EH (cell line): ENCODE data around the gene ANTXR1.

ENCODE experiments used
- DNase-seq: peaks from one replicate; pipeline ENCODE4 v3.0.0-alpha.2; 2015; ENCODE audit warnings: low read depth

ANTXR1 gene

DNA sequence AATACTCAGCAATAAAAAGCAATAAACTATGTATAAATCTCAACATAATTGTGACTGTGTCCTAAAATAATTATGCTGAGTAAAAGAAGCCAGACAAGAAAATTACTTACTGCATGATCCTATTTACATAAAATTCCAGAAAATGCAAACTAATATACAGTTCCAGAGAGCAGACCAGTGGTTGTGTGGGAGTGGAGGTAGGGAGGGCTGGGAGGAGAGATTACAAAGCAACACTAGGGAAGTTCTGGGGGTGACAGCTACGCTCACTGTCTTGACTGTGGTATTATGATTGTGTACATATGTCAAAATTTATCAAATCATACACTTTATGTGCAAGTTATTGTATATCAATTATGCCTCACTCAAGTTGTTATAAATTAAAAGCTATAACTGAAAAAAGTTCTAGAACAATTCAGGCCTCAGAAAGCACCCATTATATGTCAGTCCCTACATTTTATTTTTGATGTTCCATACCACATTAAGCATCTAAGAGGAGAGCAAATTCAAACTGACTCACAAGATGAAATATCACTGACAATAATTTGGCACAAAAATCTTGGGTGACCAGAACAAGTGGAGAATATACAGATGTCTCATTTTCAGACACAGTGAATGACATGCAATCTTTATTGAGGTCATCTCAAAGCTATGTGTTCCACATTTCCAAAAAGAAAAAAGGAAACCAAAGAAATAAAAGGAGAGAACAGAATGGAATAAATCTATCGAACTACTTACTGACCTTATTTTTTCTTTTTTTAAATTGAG is 85.1 kb downstream of the ANTXR1 start:
- DNase-seq: peak; percentile 30

DNA sequence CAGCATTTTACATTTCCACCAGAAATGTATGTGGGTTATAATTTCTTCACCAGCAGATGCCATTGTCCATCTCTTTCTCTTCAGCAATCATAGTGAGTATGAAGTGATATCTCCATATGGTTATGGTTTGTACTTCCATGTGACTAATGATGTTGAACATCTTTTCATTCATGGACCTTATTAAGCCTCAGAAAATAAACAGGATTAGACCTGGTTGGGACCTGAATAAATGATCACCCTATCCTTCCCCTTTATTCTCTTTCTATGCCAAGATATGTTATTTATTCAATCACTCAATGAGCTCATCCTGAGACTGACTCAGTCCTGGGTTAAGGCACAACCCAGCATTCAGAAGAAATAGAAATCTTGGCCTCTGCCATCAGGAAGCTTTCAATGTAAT is 86.6 kb downstream of the ANTXR1 start:
- DNase-seq: peak; percentile 50

DNA sequence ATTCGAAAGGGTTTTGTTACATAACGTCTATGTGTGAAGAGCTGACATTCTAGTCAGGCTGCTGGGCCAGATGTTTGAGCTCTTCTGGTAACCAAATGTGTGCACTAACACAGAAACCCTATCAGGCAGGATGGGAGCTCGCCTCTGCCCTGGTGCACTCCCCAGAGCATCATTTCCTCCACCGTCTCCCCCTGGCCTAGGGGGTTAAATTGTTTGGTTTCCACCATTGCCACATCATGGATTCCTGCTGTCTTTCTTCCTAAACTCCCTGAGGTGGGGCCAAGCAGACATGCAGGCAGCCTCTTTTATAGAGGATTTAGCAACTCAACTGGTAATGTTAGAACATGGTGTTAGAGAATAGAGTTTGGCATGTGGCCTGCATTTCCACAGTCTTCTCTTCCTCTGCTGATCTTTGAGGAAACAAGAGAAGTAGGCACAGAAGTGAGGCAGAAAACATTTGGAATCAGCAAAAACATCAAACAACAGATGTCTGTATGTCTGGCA is 87.3 kb downstream of the ANTXR1 start:
- peak; percentile 56 for DNase-seq

DNA sequence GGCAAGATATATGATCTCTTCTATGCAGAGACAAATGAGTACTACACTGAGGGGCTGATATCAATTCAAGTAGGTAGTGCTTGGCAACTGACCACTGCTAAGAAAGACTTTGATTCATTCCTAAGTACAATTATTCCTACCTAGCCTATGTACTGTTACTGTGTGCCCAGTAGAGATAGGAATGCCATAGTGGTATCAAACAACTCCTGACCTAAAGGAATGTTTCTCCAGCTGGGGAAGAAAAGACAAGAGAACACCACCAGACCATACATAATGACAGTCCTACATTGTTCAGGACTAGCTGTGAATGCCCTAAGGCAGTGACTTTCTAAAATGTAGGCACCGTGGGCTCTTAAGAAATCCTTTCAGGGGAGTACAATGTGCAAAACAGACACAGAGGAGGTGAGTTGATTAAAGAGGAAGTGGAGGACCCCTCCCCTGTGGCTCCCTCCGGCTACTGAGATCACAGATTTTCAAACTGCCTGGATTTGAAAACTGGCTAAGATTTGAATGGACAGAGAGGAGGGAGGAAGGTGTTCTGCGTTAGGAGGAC is 89.1 kb downstream of the ANTXR1 start:
- DNase-seq: no peak

DNA sequence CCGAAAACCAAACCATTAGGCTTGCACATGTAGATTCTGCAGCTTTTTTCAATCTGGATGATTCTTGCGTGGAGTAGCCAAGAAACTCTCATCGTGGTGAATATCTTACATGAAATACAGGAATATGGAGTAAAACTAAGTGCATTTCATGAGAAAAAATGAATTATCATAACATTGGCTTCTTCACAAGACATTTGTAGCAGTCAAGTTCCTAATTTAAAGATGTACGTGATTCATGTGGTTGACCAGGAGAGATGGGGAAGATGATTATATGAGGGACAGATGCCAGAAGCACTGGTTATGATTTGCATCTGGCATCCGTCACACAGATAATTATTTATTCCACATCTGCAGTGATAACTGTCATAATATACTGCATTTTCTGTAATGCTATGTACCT is 90.4 kb downstream of the ANTXR1 start:
- no peak for DNase-seq

DNA sequence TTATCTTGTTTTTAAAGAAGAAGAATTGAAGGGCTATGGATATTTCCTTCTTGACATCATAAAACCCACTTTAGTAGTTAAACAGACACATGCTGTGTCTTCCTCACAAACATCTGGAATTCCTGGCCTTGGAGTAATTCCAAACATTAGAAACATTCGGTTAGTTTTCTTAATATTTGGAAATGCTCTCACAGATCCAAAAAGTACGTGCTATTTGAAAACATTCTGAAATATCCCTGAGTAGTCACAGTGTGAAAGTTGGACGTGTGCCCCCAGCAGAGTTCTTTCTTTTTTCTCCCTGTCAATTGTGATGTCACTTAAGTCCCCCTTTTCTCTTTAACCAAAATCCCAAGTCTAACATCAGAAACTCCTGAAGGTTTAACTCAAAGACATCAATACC is 91.3 kb downstream of the ANTXR1 start:
- no peak for DNase-seq

DNA sequence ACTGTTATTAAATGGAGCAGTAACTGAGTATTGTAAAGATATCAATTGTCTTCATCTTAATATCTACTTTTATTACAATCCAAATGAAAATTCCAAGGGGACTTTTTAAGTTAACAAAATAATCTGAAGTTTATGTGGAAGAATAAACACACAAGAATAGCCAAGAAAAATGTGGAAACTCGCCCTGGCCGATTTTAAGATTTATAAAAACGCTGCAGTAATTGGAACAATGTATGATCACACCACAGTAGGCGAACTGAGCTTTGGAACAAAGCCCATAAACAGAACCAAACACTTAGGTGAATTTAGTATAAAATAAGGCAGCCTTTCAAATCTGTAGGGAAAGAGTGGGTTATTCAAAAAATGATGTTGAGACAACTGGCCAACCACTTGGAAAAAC is 96.3 kb downstream of the ANTXR1 start:
- DNase-seq: no peak

DNA sequence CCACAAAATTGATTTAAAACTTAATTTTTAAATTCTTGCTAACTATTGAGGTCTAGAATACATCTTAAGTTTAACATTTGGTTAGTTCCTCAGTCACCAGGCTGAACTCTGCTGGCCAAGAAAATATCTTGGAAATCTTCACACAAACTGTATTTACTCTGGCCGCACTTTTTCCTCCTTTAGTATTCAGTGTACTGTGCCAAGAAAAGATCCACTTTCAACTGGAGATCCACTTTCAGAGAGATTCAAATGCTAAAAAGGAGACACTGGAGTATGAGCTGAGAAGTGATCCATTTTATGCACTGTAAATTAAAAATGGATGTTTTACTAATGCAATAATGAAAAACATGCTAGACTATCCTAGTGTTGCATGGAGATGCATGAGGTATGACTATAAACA is 98.1 kb downstream of the ANTXR1 start:
- no peak for DNase-seq

DNA sequence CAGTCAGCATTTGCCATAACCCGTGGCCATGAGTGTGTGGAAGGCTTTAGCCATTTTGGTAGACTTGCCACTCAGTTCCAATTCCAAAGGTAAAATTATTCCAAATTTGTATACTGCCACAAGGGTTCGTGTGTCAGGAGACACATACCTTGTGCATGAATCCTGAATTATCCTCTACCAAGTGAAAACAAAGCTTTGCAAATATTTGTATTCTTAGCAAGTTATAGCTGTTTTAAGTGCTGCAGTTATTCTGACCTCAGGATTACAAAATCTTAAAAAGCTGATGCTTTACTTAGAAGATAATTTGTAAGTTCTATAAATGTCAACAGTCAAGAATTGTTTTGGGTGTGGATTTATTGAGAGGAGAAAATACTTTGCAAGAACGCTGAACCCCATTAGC is 100.6 kb downstream of the ANTXR1 start:
- DNase-seq: peak; percentile 72

DNA sequence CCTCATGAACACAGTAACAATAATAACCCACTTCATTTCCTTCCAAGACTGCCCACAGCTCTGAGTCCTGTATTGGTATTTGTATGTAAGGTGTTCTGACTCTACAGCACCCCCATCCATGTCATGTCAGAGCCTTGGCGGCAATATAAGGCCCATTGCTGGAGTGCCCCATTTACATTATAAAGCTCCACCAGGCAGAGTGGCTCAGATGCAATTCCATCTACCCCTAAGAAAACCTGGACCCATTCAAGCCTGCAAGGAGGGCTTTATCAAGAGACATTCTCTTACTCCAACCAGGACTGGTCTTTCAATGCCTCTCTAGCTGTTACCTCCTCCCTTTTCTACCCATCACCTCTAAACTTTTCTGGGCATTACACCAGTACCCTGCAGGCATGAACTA is 101.6 kb downstream of the ANTXR1 start:
- no peak for DNase-seq

DNA sequence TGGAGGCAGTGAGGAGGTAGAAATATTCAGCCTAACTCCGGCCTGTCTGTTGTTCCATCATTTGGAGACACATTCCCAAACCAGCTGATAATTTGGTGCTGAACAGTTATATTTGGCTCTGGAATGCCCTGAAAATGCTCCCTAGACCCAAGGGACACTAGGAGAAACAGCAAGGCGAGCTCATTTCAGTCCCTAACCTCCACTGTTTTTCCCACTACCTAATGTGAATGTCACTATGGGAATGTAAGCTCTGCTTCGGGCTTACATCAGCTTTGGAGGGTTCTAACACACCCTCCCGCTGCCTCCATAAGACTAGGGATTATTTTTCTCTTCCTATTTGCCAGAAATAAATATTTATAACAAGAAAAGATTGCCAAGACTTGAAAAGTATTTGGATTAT is 103.5 kb downstream of the ANTXR1 start:
- DNase-seq: peak; percentile 35

DNA sequence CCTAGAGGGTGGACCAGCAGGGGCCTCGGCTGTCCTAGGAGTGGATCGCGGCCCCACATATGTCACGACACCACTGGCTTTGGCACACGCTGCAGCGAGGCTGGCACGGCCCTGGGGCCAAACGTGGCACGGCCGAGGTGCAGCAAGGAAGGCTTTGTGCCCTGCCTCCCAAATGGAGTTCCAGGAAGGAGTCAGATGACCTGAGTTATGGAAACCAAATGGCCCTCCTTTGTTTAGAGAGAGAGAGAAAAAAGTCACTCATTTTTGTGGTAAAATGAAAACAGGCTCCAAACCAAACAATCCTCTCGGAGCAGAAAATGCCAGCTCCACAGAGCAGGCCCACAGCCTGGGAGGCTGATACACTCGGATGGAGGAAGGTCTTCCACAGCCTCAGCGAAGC is 105.6 kb downstream of the ANTXR1 start:
- DNase-seq: peak; percentile 84

DNA sequence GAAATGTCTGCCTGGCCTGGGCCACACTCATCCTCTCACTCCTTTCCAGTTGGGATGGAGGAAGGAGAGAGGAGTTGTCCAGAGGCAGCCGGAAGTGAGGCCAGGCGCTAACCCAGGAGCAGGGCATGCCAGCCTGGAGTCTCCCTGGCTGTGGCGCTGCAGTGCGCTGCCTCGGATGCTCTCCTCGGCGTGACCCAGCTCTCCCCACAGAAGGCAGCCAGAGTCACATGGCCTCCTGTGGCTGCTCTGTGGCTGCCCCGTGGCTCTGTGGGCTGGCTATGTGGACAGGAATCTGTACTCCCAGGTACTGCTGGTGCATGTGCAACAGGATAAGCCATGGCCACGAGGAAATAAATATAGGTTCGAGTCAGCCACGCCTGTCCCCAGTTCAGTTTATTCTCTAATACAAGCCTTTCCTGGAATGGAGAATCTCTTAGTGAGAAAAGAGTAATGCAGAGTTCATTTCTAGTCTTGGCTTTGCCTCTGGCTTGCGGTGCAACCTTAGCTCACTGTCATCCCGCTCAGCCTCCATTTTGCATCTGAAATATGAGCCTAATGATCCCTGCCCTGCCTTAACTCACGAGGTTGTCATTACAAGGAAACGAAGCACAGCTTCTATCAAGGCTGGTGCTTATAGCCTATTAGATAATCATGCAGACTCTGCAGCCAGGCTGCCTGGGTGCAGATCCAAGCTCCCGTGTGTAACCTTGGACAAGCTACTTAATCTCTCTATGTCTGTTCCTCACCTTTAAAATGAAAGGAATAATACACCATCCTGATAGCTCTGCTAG is 106.3 kb downstream of the ANTXR1 start:
- no peak for DNase-seq

DNA sequence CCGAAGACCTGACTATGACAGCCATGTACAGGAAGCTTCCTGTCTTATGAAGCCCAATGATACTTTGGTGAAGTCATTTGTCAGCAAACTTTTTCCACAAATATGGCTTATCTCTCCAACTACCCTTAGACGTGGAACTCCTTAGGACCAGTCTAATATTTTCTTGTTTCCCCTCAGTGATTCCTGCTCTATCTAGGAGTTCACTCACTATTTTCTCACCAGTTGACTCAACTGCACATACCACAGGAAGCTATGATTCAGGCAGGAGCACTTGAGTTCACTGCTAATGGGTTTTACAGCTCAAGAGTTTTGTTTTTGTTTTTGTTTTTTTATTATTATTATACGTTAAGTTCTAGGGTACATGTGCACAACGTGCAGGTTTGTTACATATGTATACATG is 109.3 kb downstream of the ANTXR1 start:
- peak; percentile 85 for DNase-seq

DNA sequence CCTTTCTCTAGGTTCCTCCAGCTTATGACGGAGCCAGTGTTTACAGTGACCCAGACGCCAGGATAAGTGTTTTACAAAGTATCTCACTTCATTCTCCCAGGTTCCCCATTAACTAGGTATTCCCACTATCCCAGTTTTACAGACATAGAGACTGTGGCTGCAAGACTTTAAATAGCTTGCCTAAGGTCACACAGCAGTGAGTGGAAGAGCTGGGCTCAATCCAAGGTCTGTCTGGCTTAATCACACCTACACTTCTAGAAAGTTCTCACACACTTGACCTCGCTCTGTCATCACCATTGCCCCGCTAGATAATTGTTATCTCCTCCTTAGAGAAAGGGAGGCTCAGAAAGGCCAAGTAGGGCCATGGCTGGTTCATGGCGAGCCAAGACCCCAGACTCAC is 110.2 kb downstream of the ANTXR1 start:
- peak; percentile 31 for DNase-seq

DNA sequence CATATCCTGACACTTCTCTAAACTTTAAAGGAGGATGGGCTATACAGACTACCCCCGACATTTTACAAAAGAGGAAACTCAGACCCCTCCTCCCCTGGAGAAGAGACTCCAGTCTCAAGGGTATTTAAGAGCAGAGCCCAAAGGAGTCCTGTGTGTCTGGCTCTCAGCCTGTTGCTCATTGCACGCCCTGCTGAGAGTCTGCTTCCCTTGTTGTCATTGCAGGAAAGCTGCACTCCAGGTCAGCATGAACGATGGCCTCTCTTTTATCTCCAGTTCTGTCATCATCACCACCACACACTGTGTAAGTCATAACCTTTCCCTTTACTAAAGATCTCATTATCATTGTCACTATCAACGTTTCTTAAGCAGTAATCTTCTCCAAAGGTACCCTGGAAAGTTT is 111.4 kb downstream of the ANTXR1 start:
- DNase-seq: no peak

DNA sequence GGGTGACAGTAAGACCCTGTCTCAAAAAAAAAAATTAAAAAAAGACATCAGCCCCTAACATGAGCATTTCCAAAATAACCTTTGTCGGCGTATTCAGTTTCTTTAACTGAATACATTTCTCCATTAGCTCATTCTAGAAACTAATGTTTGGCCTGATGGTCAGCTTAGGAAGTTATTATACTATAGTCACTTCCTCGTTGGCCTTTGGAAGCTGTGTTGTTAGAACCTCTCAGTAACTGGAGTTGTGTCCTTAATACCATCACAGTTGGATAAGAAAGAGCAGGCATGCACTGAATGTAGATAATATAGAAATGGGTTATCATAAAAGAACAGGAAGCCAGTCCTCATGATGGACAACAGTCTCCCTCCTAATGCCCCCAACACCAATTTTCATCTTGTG is 112.8 kb downstream of the ANTXR1 start:
- DNase-seq: no peak

DNA sequence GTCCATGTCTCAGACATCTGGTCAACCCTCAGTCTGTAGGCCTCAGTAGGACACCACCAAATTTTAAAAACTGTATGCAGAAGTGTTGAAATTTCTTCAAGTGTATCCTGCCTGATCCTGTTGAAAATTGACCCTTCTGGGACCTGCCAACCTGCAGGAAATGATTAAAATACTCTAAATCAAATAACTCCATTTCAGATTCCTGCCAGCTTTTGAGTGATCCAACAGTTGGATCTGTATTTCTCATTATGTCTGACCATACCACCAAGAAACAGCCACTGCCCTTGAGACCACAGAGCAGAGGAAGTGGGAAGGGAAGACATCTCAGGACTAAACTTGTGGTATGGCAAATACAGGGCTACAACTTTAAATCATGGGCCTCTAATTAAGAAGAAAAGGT is 113.4 kb downstream of the ANTXR1 start:
- DNase-seq: no peak

DNA sequence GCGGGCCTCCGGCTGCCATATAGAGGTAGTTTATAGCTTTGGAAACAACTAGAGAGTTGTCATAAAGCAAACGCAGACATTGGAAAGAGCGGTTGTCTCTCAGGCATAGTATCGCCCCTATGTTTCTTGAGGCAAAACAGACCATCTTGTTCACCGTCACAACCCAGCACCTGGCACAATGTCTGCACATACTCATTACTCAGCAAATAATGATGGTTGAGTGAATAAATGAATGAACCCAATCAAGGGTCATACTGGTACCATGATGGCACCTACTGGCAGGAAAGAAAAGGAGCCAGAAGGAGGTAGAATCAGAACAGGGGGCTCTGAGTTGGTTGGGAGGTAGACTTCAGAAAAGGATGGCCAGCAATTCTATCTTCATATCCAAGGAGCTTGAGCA is 118.5 kb downstream of the ANTXR1 start:
- no peak for DNase-seq

DNA sequence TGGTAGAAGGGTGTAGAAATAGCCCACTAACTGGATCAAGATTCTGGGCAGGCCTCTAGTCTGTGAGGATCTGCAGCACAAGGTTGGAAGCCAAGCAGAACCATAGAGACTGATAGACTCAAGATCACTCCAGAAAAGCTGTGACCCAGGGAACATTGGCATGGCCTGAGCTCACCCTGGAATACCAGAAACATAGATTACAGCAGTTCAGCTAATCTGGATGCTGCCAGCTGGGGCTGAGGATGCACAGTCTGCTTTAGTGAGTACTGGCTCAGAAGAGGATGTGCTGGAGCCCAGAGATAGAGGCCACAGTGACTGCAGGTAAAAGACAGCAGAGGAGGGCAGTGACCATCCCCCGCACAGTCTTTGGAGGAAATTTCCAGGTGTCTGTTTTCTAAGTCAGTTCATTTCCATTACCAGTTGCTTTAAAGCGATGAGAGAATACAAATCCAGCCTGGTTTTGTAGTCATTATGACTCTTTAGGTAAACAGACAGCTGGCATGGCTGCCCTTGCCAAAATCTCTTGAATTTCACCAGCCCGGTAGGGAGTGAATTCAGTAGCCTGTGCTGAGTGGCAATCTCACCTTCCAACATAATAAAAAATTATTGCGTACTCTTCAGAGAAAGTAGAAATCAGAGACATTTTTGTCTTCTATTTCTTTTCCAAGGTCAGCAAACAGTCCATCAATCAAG is 119.2 kb downstream of the ANTXR1 start:
- DNase-seq: no peak

DNA sequence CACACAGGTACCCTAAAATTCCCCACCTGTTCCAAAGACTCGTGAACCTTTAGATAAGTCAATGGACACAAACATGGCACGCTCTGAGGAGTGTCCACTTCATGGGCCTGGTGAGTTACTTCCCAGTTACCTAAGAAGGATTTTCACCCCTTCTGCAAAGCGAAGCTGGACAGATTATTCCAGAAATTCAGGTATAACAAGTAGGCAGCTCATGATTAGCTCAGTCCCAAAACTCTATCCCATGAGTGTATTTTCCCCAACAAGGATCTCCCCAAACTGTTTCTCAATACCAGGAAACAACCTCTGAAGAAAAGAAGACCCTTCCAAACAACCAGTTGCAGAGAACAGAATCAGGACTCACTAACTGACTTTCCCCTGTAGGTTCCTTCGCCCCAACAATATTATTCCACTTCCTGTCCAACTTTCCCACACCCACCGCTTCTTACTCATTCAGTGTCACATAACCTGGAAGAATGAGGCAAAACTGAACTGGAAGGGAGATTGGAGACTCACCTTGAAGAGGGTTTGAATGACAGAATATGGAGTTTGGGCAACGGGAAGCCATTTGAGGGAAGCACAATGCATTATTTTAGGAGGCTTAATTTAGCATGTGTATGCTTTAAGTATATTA is 120.1 kb downstream of the ANTXR1 start:
- DNase-seq: no peak

DNA sequence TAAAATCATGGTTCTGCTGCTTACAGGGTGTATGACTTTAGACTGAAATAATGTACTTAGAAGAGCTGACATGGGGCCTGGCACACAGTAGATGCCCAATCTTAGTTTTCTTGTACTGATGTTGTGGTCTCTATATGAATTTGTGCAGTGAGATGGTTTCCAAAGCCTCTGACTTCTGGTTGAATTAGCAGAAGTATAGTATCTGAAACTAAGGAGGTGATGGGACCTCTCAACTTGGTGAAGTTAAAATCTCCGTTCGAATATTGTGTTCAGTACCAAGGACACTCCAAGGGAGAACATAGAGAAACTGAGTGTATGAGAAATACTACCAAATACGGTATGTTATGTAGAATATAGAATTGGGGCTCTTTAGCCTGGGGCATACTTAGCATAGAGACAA is 120.9 kb downstream of the ANTXR1 start:
- DNase-seq: no peak
